Activated CD4-positive, alpha-beta T cell treated with anti-CD3 and anti-CD28 coated beads, Interleukin-2, amount 50 U/mL, for 48 hours (primary cell): ENCODE measurements around the gene ILRUN.
A peak's percentile ranks its signal among the peaks of the same experiment; 100 is the strongest.
"Not testable (repeated sequence)": the region's sequence is repeated elsewhere in the genome, so short reads cannot be mapped to it uniquely, and the experiment has no call there.

ENCODE experiments used
- DNase-seq, 2 experiments: peaks; one replicate each; pipeline ENCODE4 v3.0.0-alpha.2; 2020

Gene ILRUN

DNA sequence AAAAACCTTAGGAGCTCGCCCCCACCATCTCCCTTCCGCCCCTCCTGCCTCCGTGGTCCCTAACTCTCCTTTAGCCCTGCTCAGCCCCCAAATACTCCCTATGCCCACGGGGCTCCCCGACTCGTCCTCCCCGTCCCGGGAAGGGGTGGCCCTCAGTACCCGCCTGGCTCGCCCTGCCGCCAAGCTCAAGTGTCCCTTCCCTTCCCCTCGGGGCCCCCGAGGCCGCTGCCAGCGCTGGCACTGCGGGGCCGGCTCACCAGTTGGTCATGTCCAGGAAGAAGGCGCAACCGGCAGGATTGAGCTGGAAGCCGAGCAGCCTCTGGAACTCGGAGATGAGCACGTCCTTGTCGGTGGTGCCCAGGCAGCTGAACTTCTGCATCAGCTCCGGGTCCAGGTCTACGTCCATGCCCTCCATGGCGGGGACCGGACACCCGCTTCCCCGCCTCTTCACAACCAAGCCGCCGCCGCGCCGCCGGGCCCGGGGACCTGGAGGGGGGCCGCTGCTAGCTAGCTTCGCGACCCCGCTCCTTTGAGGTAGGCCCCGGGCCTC lies 303 bp downstream of the ILRUN start:
- DNase-seq = no peak

DNA sequence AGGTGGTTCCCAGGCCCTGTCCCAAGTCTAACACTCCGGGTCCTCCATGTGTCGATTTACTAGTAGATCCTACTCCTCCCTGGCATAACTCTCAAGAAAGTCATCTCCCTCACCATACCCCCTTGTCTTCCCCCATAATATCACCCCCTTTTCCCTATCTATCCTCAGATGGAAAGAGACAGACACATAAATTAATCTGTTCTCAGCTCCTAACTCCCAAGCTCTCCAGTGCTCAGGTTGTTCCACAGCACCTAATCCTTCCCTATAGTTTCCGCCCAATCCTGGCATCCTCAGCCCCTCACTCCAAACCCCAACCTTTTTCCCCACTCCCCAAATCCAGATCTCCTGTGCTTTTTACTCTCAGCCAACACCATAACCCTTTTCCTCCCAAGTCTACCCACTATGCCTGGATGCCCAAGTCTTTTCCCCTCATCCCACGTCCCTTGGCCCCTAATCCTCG lies 808 bp downstream of the ILRUN start:
- no peak for DNase-seq

DNA sequence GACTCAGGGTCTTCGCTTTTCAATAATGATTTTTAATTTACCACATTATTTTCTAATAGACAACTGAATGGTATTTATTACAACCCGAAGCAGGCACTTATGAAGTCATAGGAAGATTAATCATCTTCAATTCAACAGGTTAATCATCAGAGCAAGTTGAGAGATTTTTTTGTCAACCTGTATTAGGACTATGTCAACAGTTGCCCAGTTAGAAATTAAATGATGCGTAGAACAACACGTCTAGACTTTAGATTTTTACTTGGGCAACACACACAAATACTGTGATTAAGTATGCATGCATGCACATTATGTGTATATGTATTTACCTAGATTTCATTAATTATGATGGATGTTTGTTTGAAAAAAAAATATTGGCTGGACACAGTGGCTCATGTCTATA lies 4.3 kb downstream of the ILRUN start:
- DNase-seq = no peak

DNA sequence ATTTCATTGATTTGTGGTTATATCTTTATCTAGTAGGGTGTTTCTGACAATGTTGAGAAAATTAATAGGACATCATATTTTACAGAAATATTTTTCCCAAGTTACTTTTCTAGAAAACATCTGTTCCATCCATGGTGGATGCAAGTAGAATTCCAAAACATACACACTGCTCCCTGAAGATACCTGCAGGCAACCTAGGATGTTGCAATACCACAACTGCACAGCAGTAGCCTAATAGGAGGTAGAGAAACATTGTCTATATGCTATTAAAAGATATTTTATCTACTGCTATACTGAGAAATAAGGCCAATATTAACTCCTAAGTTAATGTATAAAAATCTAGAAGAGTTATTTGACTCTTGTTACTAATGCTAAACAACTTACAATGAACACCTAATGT lies 6.8 kb downstream of the ILRUN start:
- no peak for DNase-seq

DNA sequence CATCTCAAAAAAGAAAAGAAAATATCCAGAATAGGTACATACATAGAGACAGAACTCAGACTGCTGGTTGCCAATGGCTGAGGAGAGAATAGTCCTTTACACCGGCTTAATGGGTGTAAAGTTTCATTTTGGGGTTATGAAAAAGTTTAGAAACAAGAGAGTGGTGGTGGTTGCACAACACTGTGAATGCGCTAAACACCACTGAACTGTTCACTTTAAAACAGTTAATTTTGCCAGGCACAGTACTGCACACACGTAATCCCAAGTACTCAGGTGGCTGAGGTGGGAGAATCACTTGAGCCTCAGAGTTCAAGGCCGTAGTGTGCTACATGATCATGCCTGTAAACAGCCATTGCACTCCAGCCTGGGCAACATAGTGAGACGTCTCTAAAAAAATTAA lies 7.6 kb downstream of the ILRUN start:
- no peak for DNase-seq

DNA sequence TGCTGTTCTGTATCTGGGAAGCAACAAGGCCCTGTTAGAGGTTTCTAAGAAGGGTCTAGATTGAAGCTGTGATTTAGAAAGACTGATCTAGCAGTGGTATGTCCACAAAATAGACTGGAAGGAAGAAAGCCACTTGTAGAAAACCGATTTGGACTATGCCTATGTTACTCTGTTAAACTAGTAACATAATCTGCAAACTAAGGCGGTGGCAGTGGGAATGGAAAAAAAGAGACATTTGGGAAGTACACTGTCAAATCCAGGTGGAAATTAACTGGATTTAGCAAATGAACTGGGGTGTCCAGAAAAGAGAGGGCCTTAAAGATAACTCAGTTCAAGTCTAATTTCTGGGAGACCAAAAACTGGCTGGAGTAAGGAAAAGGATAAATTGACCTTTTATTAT lies 11.6 kb downstream of the ILRUN start:
- no peak for DNase-seq

DNA sequence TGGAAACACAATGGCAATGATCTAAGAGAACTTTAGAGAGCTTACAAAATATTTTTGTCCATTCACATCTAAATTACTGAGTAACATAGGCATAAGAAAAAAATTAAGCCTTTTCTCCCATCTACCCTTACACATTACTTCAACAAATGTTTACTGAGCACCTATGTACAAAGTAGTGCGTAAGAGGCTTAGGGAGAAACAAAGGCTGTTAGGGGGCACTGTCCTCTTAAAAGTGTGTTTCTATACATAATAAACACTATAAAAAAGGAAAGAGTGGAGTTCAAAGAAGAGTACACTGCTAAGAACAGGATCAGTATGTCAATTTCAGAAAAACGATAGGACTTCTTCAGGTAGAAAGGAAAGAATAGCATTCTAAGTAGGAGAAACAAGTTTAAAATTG lies 12.2 kb downstream of the ILRUN start:
- no peak for DNase-seq

DNA sequence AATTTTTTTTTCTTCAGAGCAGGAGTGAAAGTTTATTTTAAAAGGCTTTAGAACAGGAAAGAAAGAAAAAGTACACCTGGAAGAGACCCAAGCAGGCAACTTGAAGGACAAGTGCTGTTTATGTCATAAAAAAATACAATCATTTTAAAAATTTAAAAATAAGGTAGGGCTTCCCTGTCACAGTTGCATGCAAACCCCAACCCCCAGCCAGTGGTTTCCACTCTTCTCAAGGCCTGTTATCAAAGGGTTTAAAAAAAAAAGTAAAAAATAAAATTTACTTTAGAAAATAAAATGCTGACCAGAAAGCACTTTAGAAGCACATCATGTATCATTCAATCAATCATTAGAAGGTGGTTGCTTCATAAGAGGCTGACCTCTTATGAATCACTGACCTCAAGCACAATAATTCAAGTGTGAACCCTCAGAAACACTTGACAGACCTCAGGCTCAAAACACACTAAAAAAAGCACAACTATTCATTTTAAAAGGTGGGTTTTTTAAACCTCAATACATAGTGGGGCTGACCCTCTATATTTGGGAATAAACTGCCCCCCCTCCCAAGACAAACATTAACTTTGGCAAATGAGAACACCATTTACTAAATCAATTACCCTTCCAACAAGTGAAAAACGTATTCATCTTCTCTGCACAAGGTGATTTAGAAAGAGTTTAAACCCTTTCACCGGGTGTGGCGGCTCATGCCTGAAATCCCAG lies 15.6 kb downstream of the ILRUN start:
- DNase-seq = no peak

DNA sequence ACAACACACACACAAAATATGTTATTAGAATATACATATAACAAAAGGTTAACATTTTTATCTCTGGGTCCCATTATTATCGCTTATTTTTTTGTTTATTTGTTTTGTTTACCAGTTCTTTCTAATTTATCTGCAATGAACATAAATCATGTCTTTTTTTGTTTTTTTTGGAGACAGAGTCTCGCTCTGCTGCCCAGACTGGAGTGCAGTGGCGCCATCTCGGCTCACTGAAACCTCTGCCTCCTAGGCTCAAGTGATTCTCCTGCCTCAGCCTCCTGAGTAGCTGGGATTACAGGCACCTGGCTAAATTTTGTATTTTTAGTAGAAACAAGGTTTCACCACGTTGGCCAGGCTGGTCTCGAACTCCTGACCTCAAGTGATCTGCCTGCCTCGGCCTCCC lies 16.3 kb downstream of the ILRUN start:
- not testable (repeated sequence) for DNase-seq

DNA sequence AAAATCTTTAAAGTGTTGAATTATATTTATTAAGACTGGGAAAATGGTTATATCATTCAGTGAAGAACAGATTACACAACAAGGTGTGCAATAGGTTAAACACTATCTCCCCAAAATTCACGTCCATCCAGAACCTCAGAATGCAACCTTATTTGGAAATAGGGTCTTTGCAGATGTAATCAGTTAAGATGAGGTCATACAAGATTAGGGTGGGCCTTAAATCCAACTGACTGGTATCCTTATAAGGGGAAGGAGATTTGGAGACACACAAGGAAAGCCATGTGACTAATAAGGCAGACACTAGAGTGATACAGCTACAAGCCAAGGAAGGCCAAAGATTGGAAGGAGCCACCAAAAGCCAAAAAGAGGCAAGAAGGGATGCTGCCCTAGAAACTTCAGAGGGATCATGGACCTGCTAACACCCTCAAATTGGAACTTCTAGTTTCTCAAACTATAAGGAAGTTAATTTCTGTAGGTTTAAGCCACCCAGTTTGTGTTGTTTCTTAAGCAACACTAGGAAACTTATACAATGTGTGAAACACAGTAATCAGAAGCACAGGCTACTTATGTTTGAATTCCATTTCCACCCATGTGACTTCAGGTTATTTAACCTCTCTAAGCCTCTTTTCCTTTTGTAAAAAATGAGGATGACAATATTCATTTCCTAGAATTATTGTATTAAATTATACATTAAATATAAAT lies 16.9 kb downstream of the ILRUN start:
- DNase-seq = no peak

DNA sequence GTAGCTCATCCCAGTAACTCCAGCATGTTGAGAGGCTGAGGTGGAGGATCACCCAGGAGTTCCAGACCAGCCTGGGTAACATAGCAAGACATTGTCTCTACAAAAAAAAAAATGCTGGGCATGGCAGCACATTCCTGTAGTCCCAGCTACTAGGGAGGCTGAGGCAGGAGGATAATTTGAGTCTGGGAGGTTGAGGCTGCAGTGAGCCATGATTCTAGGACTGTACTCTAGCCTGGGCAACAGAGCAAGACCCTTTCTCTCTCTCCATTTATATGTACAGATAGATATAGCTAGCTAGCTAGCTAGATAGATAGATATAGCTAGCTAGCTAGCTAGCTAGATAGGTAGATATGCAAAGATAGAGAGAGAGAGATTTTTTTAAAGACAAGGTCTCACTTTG lies 20.4 kb downstream of the ILRUN start:
- DNase-seq = no peak

DNA sequence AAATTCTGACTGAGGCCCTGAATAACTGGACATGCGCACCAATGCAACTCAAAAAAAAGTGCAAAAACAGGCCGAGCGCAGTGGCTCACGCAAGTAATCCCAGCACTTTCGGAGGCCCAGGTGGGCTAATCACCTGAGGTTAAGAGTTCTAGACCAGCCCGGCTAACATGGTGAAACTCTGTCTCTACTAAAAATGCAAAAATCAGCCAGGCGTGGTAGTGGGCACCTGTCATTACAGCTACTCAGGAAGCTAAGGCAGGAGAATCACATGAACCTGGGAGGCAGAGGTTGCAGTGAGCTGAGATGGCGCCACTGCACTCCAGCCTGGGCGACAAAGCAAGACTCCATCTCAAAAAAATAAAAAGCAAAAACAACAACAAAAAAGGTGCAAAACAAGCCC lies 21.6 kb downstream of the ILRUN start:
- DNase-seq = not testable (repeated sequence)

DNA sequence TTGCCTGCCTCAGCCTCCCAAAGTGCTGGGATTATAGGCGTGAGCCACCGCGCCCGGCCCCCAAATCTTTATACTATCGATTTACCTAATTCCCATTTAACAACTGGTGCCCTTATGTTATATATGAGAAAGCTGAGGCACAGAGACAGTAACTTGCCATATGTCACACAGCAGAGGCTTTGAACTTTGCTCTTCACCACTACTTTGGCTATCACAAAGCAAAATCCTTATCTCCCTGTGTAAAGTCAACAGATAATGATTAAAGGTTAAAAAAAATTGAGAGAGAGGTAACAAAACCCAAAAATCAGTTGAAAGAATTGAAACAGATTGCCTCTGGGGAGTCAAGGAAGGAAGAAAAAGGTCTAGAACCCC lies 22.3 kb downstream of the ILRUN start:
- DNase-seq = no peak

DNA sequence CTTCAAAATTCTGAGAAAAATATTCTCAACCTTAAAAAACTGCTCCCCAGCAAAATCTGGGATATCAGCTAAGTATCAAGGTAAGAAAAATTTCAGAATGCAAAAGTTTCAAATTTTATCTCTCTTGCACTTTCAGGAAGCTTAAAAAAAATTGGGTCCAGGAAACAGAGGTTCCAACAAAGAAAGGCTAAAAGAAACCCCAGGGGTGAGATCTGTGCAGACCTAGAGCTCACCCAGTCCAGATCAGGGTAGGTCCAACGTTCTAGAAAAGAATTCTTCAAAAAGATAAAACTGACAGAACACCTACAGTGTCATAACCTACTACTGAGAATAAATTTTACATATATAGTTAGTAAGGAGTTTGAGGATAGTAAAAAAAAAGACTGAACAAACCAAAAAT lies 23.5 kb downstream of the ILRUN start:
- no peak for DNase-seq

DNA sequence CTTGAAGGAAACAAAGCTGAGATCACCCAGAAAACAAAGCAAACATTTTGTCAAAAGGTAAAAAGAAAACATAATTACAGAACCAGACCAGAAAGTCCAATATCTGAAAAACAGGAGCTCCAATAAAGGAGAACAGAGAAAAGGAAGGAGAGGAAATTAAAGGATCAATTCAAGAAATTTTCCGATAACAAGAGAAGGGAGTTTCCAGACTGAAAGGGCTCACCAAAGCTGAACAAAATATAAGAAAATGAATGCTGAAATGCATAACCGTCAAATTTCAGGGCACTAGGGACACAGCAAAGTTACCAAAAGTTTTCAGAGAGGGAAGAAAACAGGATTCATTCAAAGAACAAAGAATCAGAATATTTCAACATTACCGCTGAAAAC lies 23.9 kb downstream of the ILRUN start:
- DNase-seq = no peak

DNA sequence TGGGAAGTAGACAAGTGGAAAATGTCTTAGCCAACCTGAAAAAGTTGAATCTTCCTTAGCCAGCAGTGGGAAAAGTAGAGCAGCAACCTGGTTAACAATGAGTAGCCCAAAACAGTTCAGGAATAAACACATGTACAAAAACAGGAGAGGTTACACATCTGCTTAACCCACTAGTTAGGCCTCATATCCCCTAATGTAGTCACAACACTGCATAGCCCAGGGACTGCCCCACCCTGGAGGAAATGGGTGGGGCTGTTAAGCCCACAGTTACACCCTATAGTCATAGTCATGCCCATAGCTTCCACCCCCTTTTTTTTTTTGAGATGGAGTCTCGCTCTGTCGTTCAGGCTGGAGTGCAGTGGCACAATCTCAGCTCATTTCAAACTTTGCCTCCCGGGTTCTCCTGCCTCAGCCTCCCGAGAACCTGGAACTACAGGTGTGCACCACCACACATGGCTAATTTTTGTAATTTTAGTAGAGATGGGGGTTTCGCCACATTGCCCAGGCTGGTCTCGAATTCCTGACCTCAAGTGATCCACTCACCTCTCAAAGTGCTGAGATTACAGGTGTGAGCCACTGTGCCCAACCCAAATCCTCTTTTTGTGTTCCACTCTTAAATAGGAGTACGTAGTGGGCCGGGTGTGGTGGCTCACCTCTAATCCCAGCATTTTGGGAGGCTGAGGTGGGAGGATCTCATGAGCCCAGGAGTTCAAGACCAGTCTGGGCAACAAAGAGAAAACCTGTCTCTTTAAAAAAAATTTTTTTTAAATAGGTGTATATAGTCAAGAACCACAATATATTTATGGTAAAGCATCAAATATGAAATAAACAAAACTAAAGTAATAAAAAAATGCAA lies 24.5 kb downstream of the ILRUN start:
- DNase-seq = peak; percentile 60 to 72

DNA sequence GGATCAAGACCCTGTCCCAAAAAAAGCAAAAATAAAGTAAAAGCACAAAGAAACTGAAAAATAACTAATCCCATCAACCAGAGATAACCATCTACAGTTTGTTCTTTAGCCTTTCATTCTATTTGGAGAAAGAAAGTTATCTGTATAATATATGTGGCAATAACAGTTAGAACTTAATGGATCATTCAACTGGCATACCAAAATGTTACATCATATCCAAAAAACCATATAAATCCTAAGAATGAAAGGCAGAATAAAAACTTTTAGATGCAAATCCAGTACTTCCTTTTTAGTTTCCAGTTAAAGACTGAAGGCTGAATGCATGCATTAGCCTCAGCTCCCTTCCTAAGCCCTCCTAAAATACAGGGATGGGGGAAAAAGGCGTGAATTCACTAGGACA lies 25.2 kb downstream of the ILRUN start:
- DNase-seq = no peak

DNA sequence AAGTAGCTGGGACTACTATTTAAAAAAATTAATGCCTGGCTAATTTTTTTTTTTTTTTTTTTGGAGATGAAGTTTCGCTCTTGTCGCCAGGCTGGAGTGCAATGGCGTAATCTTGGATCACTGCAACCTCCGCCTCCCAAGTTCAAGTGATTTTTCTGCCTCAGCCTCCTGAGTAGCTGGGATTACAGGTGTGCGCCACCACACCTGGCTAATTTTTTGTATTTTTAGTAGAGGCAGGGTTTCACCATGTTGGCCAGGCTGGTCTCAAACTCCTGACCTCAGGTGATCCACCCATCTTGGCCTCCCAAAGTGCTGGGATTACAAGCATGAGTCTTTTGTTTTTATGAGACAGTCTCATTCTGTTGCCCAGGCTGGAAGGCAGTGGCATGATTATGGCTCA lies 27.8 kb downstream of the ILRUN start:
- not testable (repeated sequence) for DNase-seq

DNA sequence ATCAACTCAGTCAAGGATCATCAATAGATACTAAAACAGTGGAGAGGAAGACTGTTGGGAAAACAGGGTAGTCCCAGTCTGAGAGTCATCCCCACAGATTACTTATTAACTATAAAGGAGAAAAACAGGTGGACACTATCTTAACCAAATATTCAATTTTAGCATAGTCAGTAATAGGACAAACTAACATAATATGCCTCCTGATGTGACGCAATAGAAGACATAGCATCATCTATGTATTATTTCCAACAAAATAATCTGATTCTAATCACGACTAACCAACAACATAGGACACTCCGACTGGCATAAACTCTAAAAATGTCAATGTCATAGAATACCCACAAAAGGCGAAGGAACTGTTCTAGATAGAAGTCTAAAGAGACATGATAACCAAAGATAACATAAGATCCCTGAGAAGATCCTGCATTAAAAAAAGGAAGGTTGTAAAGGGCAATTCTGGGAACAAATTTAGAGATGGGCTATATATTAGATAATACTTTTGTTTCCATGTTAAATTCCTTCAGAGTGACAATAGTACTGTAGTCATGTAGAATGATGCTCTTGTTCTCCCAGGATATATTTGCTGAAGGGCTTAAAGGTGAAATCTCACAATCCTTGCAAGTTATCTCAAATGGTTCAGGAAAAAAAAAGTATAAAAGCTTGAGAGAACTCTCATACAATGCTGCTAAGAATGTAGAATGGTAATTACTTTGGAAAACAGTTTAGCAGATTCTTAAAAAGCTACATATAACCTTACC lies 28.9 kb downstream of the ILRUN start:
- no peak for DNase-seq

DNA sequence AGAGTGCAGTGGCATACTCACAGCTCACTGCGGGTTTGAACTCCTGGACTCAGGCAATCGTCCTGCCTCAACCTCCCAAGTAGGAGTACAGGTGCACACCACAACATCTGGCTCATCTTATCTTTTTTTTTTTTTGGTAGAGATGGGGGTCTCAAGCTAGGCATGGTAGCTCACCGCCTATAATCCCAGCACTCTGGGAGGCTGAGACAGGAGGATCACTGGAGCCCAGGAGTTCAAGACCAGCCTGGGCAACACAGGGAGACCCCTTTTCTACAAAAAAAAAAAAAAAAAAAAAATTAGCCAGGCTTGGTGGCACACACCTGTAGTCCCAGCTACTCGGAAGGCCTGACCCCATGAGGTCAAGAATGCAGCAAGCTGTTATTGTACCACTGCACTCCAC lies 31.5 kb downstream of the ILRUN start:
- no peak for DNase-seq

DNA sequence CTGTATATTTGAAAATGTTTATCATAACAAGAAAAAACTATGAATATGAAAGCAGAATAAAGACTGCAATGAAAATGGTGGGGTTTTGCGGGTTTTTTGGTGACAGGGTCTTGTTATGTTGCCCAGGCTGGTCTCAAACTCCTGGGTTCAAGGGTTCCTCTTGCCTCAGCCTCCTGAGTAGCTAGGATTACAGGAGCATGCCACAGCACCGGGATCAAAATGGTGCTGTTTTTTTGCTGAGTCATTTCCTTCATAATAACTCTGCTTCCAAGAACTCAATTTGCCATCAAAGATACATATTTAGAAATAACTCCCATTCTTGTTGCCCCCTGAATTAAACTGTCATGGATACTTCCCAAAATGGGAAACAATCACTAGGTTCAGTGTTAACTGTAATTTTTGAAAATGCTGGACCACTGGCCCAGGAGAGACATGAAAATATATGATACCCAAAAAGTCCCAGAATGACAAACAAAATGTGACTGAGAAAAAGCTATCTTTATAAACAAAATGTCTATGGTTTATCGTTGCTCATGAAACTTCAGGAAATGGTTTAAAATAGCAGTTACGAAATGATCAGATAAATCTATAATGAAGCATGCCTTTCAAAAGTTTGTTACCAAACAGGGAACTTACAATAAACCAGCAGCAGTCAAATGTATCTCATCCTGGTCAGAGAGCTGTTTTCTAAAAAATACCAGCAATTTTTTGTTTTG lies 32.2 kb downstream of the ILRUN start:
- no peak for DNase-seq

DNA sequence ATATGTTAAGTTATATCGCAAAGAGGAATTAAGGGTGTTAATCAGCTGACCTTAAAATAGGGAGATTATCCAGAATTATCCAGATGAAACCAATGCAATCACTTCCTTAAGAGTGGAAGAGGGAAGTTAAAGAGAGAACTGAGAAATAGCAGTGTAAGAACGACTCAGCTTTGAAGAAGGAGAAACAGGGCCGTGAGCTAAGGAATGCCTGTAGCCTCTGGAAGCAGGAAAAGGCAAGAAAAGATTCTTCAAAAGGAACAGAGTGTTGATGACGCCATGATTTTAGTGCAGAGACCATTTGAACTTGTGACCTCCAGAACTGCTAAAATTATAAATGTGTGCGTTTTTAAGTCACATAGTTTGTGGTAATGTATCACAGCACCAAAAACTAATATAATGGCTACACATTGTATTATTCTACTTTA lies 32.7 kb downstream of the ILRUN start:
- no peak for DNase-seq
